Neural progenitor cell (in vitro differentiated cells): ENCODE measurements around the gene HORMAD1. TPM values are rescaled to one million over a fixed set of nuclear protein-coding genes. Genes with fewer than 3 reads are reported as not detected.

ENCODE experiments used
- DNase-seq: peaks from one replicate; pipeline ENCODE4 v3.0.0-alpha.2; 2016; ENCODE audit warnings: low spot score
- H2AFZ ChIP-seq: fragments of 200-600 bp; sonication (generic); replicated peaks from 2 replicates; pipeline ENCODE4 v1.6.1; 2016; ENCODE audit warnings: antibody characterized with exemption
- H3F3A ChIP-seq: fragments of 200-600 bp; sonication (generic); 2 replicates; pipeline ENCODE4 v1.6.1; 2016; ENCODE audit warnings: antibody characterized with exemption, low read depth
- H3K27ac ChIP-seq: fragments of 200-600 bp; sonication (generic); 2 replicates; pipeline ENCODE4 v1.5.1; 2016; ENCODE audit warnings: mild to moderate bottlenecking
- H3K27me3 ChIP-seq: fragments of 200-600 bp; sonication (generic); 2 replicates; pipeline ENCODE4 v1.6.1; 2016; ENCODE audit warnings: mild to moderate bottlenecking, moderate library complexity
- H3K36me3 ChIP-seq: fragments of 200-600 bp; sonication (generic); 2 replicates; pipeline ENCODE4 v1.5.1; 2016
- H3K4me1 ChIP-seq: fragments of 200-600 bp; sonication (generic); 2 replicates; pipeline ENCODE4 v1.6.1; 2016; ENCODE audit warnings: mixed run types
- H3K4me2 ChIP-seq: fragments of 200-600 bp; sonication (generic); 2 replicates; pipeline ENCODE4 v1.6.1; 2016
- H3K4me3 ChIP-seq: fragments of 200-600 bp; sonication (generic); 2 replicates; pipeline ENCODE4 v1.5.1; 2016
- H3K79me2 ChIP-seq: fragments of 200-600 bp; sonication (generic); 2 replicates; pipeline ENCODE4 v1.6.1; 2016; ENCODE audit warnings: low read depth
- H3K9ac ChIP-seq: fragments of 200-600 bp; sonication (generic); 2 replicates; pipeline ENCODE4 v1.6.1; 2016
- H3K9me3 ChIP-seq: fragments of 200-600 bp; sonication (generic); 2 replicates; pipeline ENCODE4 v1.5.1; 2016; ENCODE audit warnings: low read depth
- H4K20me1 ChIP-seq: fragments of 200-600 bp; sonication (generic); 2 replicates; pipeline ENCODE4 v1.6.1; 2016; ENCODE audit warnings: low read depth
- H3K27ac Mint-ChIP-seq: 3 replicates; pipeline ENCODE4 v1.8.0; 2021; ENCODE audit warnings: mixed read lengths
- H3K27me3 Mint-ChIP-seq: 2 replicates; pipeline ENCODE4 v1.8.0; 2022; ENCODE audit warnings: low read depth, mild to moderate bottlenecking, inconsistent platforms, moderate library complexity, mixed read lengths; ENCODE audit not compliant: insufficient read depth
- H3K36me3 Mint-ChIP-seq: 3 replicates; pipeline ENCODE4 v1.8.0; 2021; ENCODE audit warnings: mixed read lengths
- H3K4me1 Mint-ChIP-seq: 3 replicates; pipeline ENCODE4 v1.8.0; 2021; ENCODE audit warnings: mixed read lengths
- H3K4me3 Mint-ChIP-seq: 3 replicates; pipeline ENCODE4 v1.8.0; 2021; ENCODE audit warnings: mild to moderate bottlenecking, moderate library complexity, mixed read lengths
- H3K9me3 Mint-ChIP-seq: 3 replicates; pipeline ENCODE4 v1.8.0; 2020; ENCODE audit warnings: mixed read lengths
- CTCF ChIP-seq: fragments of 200-600 bp; sonication (generic); IDR thresholded peaks from 2 replicates; pipeline ENCODE4 v1.5.1; 2017; ENCODE audit warnings: antibody characterized with exemption, mild to moderate bottlenecking
- EZH2 ChIP-seq: fragments of 200-600 bp; sonication (generic); IDR thresholded peaks from 2 replicates; pipeline ENCODE4 v1.6.1; 2017; ENCODE audit warnings: antibody characterized with exemption, mild to moderate bottlenecking, moderate library complexity
- EZH2phosphoT487 ChIP-seq: fragments of 200-600 bp; sonication (generic); IDR thresholded peaks from 2 replicates; pipeline ENCODE4 v1.6.1; 2017; ENCODE audit warnings: antibody characterized with exemption
- small RNA-seq: library from RNA; depleted of rRNA; stranded (forward); fragments of <200 nt; gene quantifications from one replicate; pipeline ENCODE3, GENCODE V24; 2015
- total RNA-seq: library from RNA; depleted of rRNA; stranded (reverse); fragments of >200 nt; gene quantifications from 2 replicates; pipeline ENCODE4 v1.2.3, GENCODE V29; 2015; ENCODE audit warnings: low replicate concordance

HORMAD1 gene
- total RNA-seq, 1 donor from 2014 or later = not detected

- no peak overlapping the region for H3K4me3 Mint-ChIP-seq
- TF ChIP-seq EZH2phosphoT487 (no peak), CTCF (no peak), EZH2 (no peak)
- no peak overlapping the region for H3K4me3 ChIP-seq
- no peak for DNase-seq
- no peak overlapping the region for H3K4me2 ChIP-seq
- H3K79me2 ChIP-seq = no peaks in the 10 kb centered on the region
- no peaks in the 10 kb centered on the region for H3K27me3 Mint-ChIP-seq
- H3K4me1 ChIP-seq = no peaks in the 10 kb centered on the region
- H3K27ac ChIP-seq = no peak overlapping the region
- peaks cover 6% of the 10 kb centered on the region for H3K36me3 Mint-ChIP-seq
- H3K9me3 Mint-ChIP-seq = no peaks in the 10 kb centered on the region
- no peaks in the 10 kb centered on the region for H3K4me1 Mint-ChIP-seq
- peaks cover 3% of the 10 kb centered on the region for H4K20me1 ChIP-seq
- H3F3A ChIP-seq = no peaks in the 10 kb centered on the region
- H2AFZ ChIP-seq = no peak overlapping the region
- H3K27ac Mint-ChIP-seq = peak overlapping the region; percentile 8
- H3K27me3 ChIP-seq = no peaks in the 10 kb centered on the region
- no peaks in the 10 kb centered on the region for H3K9me3 ChIP-seq
- H3K9ac ChIP-seq = no peak overlapping the region
- H3K36me3 ChIP-seq = no peaks in the 10 kb centered on the region
Measured at GRCh38 chr1:150649441-150650075, 71.1 kb downstream of the HORMAD1 start.

Small RNA genes within 50 kb of the gene (small RNA-seq; reads per million reads assigned to genes)
- not detected for gene RNU6-1042P

Other genes starting within 250 kb of the HORMAD1 start
- gene TARS2, start 233.5 kb downstream of the HORMAD1 start, total RNA-seq = 29.6 and 29.8 TPM in 2 replicates
- 0.30 and 0.65 TPM in 2 replicates for gene ECM1, start 212.8 kb downstream of the HORMAD1 start, total RNA-seq
- gene FALEC, start 205.1 kb downstream of the HORMAD1 start, total RNA-seq = 0.96 TPM in 1 of 2 replicates, not detected in the other
- not detected in 2 replicates for gene ADAMTSL4, start 171.5 kb downstream of the HORMAD1 start, total RNA-seq
- 202 and 232 TPM in 2 replicates for gene MCL1, start 141.3 kb downstream of the HORMAD1 start, total RNA-seq
- 133 and 201 TPM in 2 replicates for gene ENSA, start 91.3 kb downstream of the HORMAD1 start, total RNA-seq
- gene GOLPH3L, start 23.7 kb downstream of the HORMAD1 start, total RNA-seq = 28.9 and 29.3 TPM in 2 replicates
- gene CTSS, start 44.9 kb upstream of the HORMAD1 start, total RNA-seq = 0.06 TPM in 1 of 2 replicates, not detected in the other
- gene CTSK, start 87.4 kb upstream of the HORMAD1 start, total RNA-seq = 3.9 and 6.7 TPM in 2 replicates
- 34.9 and 39.0 TPM in 2 replicates for gene ARNT, start 155.7 kb upstream of the HORMAD1 start, total RNA-seq
- gene CTXND2, start 166.2 kb upstream of the HORMAD1 start, total RNA-seq = not detected in 2 replicates
- gene SETDB1, start 205.5 kb upstream of the HORMAD1 start, total RNA-seq = 63.4 and 79.5 TPM in 2 replicates